Left hindlimb (tissue), 1 donor: ENCODE results near the gene TNC.
"Not testable (repeated sequence)": the region's sequence is repeated elsewhere in the genome, so short reads cannot be mapped to it uniquely, and the experiment has no call there.

Experiments used
- DNase-seq: peaks from one replicate; pipeline ENCODE4 v3.0.0-alpha.2; 2018

Gene TNC

GRCh38 chr9:115133649-115134048, 15.7 kb upstream of the TNC start:
- DNase-seq: no peak

- DNase-seq: no peak
Observed at GRCh38 chr9:115132648-115133047, 14.7 kb upstream of the TNC start.

GRCh38 chr9:115130176-115130575, 12.2 kb upstream of the TNC start:
- no peak for DNase-seq

GRCh38 chr9:115128726-115129125, 10.8 kb upstream of the TNC start:
- DNase-seq: not testable (repeated sequence)

GRCh38 chr9:115127191-115127817, 9.3 kb upstream of the TNC start:
- no peak for DNase-seq

GRCh38 chr9:115126404-115126803, 8.4 kb upstream of the TNC start:
- DNase-seq: no peak

GRCh38 chr9:115122937-115123336, 5.0 kb upstream of the TNC start:
- DNase-seq: no peak

GRCh38 chr9:115121181-115121580, 3.2 kb upstream of the TNC start:
- DNase-seq: no peak

GRCh38 chr9:115118879-115119218, 892 bp upstream of the TNC start:
- DNase-seq: peak; percentile 86

- DNase-seq: no peak
Observed at GRCh38 chr9:115116421-115117284, 1.3 kb downstream of the TNC start.

- no peak for DNase-seq
Observed at GRCh38 chr9:115115924-115116323, 2.0 kb downstream of the TNC start.

- no peak for DNase-seq
Observed at GRCh38 chr9:115115117-115115880, 2.7 kb downstream of the TNC start.

GRCh38 chr9:115114546-115114945, 3.4 kb downstream of the TNC start:
- no peak for DNase-seq

GRCh38 chr9:115114084-115114483, 3.9 kb downstream of the TNC start:
- no peak for DNase-seq

- no peak for DNase-seq
Observed at GRCh38 chr9:115111874-115112273, 6.1 kb downstream of the TNC start.

GRCh38 chr9:115109486-115109885, 8.5 kb downstream of the TNC start:
- no peak for DNase-seq

- no peak for DNase-seq
Observed at GRCh38 chr9:115107701-115108100, 10.3 kb downstream of the TNC start.

- no peak for DNase-seq
Observed at GRCh38 chr9:115106642-115107041, 11.3 kb downstream of the TNC start.

GRCh38 chr9:115106001-115106400, 12.0 kb downstream of the TNC start:
- no peak for DNase-seq

GRCh38 chr9:115104908-115105307, 13.0 kb downstream of the TNC start:
- DNase-seq: no peak

GRCh38 chr9:115103746-115104477, 14.0 kb downstream of the TNC start:
- no peak for DNase-seq

- DNase-seq: peak; percentile 69
Observed at GRCh38 chr9:115099901-115100300, 18.1 kb downstream of the TNC start.
